H1 (cell line): Measurements from ENCODE around the gene DPYSL4. TPM values are rescaled to one million over a fixed set of nuclear protein-coding genes. Genes with fewer than 3 reads are reported as not detected.

Experiments used
- CHD7 ChIP-seq: fragments of 300-600 bp; sonication (generic); IDR thresholded peaks from 2 replicates; pipeline ENCODE4 v1.7.1; 2012; ENCODE audit warnings: low read length, moderate library complexity, mild to moderate bottlenecking, inconsistent platforms; ENCODE audit not compliant: insufficient replicate concordance
- CTBP2 ChIP-seq: IDR thresholded peaks from 2 replicates; pipeline ENCODE4 v1.7.0; 2011; ENCODE audit warnings: borderline replicate concordance, mild to moderate bottlenecking, moderate library complexity, mixed read lengths, low read length; ENCODE audit not compliant: insufficient read depth, insufficient read length
- TCF12 ChIP-seq: IDR thresholded peaks from 2 replicates; pipeline ENCODE4 v1.6.1; 2011; ENCODE audit warnings: low read depth, mild to moderate bottlenecking, low read length
- TEAD4 ChIP-seq: IDR thresholded peaks from 2 replicates; pipeline ENCODE4 v1.6.1; 2012; ENCODE audit warnings: low read depth, low read length, inconsistent platforms, mixed read lengths
- polyA plus RNA-seq, 7 experiments: library from polyadenylated mRNA; depleted of rRNA in 3 of 7; stranded (reverse) in 5 of 7; unstranded in 2 of 7; fragments of >200 nt in 5 of 7; fragments of 200-250 nt in 2 of 7; gene quantifications; 1 replicate in 5 of 7; 2 replicates in 1 of 7; 4 replicates in 1 of 7; pipeline versions ENCODE4 v1.2.1 to v1.2.3, GENCODE V29; 2011 to 2013; ENCODE audit warnings: missing spikeins in 2 of 7, mixed read lengths in 2 of 7
- total RNA-seq: library from RNA; stranded (reverse); fragmentation: NEBNext Ultra II Directional; extraction: Animal tissue kit (Norgen Biotek cat#: 25700); gene quantifications from 2 replicates; pipeline ENCODE4 v1.2.1, GENCODE V29; 2021
- TF ChIP-seq, protein P1 (sequence below): IDR thresholded peaks from 2 replicates; pipeline ENCODE4 v1.6.1; 2011; ENCODE audit warnings: low read length, improper control_type of control experiment

The DPYSL4 gene
- total and polyA plus RNA-seq, 2 of the 8 experiments (the other 6 are each of a cell fraction or from before 2014, with no cell fraction given), result 12.9 to 15.2 TPM

GRCh38 chr10:132209978-132210530 lies 23.3 kb downstream of the DPYSL4 start (continued):
- TF ChIP-seq CHD7, result no peak
- no peak for TF ChIP-seq CTBP2
- no peak for TF ChIP-seq TCF12
- TF ChIP-seq, protein P1, sequence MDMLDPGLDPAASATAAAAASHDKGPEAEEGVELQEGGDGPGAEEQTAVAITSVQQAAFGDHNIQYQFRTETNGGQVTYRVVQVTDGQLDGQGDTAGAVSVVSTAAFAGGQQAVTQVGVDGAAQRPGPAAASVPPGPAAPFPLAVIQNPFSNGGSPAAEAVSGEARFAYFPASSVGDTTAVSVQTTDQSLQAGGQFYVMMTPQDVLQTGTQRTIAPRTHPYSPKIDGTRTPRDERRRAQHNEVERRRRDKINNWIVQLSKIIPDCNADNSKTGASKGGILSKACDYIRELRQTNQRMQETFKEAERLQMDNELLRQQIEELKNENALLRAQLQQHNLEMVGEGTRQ, result no peak
- TF ChIP-seq TEAD4, result no peak
